HG02678 (cell line): ENCODE data around the gene TNFAIP8.
"Not testable (repeated sequence)": the region's sequence is repeated elsewhere in the genome, so short reads cannot be mapped to it uniquely, and the experiment has no call there.

ENCODE experiments used
- ATAC-seq: cut with Tn5 transposase; IDR thresholded peaks from one replicate; pipeline ENCODE4 v1.9.1; 2021; ENCODE audit warnings: mild to moderate bottlenecking, moderate library complexity; ENCODE audit not compliant: unreplicated experiment

TNFAIP8 gene

GRCh38 chr5:119412279-119413227 is 56.7 kb downstream of the TNFAIP8 start:
- no peak for ATAC-seq

GRCh38 chr5:119414124-119414734 is 58.4 kb downstream of the TNFAIP8 start:
- peak; percentile 34 for ATAC-seq

- ATAC-seq = peak; percentile 11
Measured at GRCh38 chr5:119417891-119418605, 62.2 kb downstream of the TNFAIP8 start.

DNA sequence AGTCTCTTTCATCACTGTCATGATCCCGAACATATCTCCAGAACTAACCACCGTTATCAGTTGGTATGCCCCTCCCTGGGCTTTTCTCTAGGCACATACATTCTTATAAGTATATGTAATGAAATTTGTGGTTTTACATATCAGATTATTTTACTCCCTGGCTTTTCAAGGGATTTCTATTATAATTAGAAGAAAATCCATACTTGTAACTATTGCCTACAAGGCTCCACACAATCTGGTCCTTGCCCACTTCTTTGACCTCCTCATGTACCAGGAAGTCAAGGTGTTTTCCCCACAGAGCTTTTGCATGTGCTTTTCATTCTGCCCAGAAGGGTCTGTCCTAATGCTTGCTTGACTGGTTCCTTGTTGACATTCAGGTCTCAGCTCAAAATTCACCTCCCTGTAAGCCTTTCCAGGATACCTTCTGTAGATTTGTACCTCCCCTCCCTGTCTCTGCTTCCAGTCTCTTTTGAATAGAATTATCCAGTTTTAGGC is 62.8 kb downstream of the TNFAIP8 start:
- ATAC-seq = peak; percentile 74

- no peak for ATAC-seq
Measured at GRCh38 chr5:119420169-119420568, 64.3 kb downstream of the TNFAIP8 start.

DNA sequence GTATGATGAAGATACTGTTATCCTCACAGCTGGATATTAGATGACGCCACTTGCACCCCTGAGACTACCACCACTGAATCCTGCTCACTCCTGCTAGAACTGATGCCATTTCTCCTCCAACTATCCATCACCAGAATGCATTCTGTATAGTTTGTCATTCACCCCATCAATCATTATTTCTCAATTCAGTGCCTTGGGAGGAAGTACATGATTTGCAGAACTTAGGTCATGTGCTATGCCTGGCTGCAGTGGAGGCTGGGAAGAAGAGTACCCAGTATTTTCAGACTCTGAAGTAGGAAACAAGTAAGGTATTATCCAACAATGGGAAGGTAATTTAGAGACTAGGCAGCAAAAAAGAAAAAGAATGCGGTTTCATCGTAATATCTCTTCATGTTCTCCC is 70.2 kb downstream of the TNFAIP8 start:
- ATAC-seq = no peak

DNA sequence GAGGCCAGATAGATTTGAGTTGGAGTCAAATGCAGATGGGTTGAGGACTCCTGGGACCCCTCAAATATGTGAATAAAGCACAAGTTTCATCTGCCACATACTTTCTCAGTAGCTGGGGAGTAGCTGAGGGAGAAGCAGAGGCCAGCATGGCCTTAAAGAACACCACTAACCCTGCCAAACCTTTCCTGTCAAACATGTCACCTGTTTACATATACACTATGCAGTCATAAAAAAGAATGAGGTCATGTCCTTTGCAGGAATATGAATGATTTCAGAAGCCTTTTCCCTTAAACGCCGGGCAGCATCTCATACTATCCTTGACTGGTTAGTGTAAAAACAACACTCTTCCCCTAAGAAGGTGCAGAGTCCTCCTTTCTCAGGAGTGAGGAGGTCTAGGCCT is 71.2 kb downstream of the TNFAIP8 start:
- no peak for ATAC-seq

DNA sequence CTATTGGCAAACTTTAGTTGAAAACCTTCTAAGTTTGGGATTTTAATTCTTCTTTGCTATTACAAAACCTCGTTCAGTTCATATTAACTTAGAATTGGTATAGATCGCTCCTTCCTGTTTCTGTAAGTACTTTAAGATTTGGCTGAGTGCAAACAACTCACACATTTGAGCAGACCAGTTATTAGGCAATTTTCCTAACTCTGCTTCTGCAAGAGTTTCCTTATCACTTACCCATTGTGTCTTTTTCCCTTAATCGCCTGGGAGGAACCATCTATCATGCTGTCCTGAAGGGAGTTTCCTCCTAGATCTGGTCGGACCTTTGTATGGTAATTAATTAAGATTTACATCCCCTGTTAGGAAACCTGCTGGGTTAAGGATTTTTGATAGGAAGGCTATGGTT is 71.8 kb downstream of the TNFAIP8 start:
- ATAC-seq = not testable (repeated sequence)

DNA sequence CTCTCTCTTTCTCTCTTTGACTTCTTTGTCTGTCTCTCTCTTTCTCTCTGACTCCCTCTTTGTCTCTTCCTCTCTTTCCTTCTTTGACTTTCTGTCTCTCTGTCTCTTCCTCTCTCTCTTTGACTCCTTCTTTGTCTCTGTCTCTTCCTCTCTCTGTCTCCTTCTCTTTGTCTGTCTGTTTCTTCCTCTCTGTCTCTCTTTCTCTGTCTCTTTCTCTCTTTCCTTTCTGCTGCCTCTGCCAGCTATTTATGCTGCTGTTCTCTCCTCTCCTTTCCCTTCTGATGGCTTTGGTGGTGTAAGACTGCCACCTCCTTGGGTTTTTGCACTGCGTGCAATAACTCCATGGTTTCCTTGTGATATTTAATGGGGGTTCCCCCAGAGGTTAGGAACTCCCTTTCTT is 72.3 kb downstream of the TNFAIP8 start:
- not testable (repeated sequence) for ATAC-seq

DNA sequence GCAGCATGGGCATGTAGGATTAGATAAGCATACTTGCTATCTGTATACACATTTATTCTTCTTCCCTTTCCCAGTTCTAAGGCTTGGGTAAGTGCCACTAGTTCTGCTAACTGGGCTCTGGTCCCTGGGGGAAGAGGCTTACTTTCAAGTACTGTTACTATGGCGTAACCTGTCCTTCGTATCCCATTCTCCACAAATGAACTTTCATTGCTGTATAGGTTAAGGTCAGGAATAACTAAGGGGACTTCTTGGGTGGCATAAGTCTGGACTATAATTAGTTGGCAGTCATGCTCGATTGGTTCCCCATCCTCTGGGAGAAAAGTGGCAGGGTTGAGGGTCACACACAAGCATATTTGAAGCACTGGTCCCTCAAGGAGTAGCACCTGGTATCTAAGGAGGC is 72.8 kb downstream of the TNFAIP8 start:
- not testable (repeated sequence) for ATAC-seq

DNA sequence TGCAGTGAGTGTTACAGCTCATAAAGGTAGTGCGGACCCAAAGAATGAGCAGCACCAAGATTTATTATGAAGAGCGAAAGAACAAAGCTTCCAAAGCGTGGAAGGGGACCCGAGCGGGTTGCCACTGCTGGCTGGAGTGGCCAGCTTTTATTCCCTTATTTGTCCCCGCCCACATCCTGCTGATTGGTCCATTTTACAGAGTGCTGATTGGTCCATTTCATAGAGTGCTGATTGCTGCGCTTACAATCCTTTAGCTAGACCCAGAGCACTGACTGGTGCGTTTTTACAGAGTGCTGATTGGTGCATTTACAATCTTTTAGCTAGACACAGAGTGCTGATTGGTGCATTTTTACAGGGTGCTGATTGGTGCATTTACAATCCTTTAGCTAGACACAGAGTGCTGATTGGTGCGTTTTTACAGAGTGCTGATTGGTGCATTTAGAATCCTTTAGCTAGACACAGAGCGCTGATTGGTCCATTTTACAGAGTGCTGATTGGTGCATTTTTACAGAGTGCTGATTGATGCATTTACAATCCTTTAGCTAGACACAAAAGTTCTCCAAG is 76.9 kb downstream of the TNFAIP8 start:
- ATAC-seq = not testable (repeated sequence)

- ATAC-seq = peak; percentile 87
Measured at GRCh38 chr5:119435436-119436132, 79.8 kb downstream of the TNFAIP8 start.

- ATAC-seq = not testable (repeated sequence)
Measured at GRCh38 chr5:119437785-119438586, 82.2 kb downstream of the TNFAIP8 start.

DNA sequence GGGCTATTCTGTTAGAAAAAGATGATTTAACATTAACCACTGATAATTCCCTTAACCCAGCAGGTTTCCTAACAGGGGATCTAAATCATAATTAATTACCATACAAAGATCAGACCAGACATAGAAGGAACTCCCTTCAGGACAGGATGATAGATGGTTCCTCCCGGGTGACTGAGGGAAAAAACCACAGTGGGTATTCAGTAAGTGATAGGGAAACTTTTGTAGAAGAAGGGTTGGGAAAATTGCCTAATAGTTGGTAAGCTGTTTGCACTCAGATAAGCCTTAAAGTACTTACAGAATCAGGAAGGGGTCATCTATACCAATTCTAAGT is 82.7 kb downstream of the TNFAIP8 start:
- ATAC-seq = not testable (repeated sequence)

GRCh38 chr5:119439140-119439631 is 83.4 kb downstream of the TNFAIP8 start:
- no peak for ATAC-seq

DNA sequence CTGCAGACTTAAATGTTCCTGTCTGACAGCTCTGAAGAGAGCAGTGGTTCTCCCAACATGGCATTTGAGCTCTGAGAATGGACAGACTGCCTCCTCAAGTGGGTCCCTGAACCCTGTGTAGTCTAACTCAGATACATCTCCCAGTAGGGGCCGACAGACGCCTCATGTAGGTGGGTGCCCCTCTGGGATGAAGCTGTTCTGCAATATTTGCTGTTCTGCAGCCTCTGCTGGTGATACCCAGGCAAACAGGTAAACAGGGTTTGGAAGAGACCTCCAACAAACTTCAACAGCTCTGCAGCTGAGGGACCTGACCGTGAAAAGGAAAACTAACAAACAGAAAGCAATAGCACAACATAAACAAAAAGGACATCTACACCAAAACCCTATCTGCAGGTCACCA is 83.8 kb downstream of the TNFAIP8 start:
- not testable (repeated sequence) for ATAC-seq

DNA sequence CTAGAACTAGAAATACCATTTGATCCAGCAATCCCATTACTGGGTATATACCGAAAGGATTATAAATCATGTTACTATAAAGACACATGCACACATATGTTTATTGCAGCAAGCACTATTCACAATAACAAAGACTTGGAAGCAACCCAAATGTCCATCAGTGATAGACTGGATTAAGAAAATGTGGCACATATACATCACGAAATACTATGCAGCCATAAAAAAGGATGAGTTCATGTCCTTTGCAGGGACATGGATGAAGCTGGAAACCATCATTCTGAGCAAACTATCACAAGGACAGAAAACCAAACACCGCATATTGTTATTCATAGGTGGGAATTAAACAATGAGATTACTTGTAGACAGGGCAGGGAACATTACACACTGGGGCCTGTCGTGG is 88.8 kb downstream of the TNFAIP8 start:
- ATAC-seq = not testable (repeated sequence)

DNA sequence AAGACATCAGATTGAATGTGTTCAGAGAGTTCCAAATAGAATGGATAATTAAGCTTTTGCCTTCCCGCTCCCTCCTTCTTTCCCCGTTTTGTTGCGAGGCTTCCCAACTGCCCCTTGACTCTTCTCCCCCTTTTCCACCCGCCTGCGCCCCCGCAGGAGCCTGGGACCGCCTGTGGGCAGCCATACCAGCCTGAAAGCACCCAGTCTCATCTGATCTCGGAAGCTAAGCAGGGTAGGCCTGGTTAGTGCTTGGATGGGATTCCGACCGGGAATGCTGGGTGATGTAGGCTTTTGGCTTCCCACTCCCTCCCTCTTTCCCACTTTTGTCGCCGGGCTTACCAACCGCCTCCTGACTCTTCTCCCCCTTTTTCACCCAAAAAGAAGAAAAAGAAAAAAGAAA is 89.7 kb downstream of the TNFAIP8 start:
- ATAC-seq = no peak
